NCI-H1930 (cell line): Measurements from ENCODE around the gene OR7C2.
"Not testable (repeated sequence)": the region's sequence is repeated elsewhere in the genome, so short reads cannot be mapped to it uniquely, and the experiment has no call there.

ENCODE experiments used
- DNase-seq, 2 experiments: peaks; one replicate each; lab custom pipeline; 2025; lab: John Stamatoyannopoulos, UW

The OR7C2 gene

GRCh38 chr19:14941189-14941588 lies at the start of gene OR7C2:
OR7C2 (plus strand) TSS chr19:14941489; CDS start chr19:14941489, 0 bp downstream.
- no peak for DNase-seq

- DNase-seq = no peak
These were observed 39.5 kb upstream of the OR7C2 start for GRCh38 chr19:14901675-14902260.

DNA sequence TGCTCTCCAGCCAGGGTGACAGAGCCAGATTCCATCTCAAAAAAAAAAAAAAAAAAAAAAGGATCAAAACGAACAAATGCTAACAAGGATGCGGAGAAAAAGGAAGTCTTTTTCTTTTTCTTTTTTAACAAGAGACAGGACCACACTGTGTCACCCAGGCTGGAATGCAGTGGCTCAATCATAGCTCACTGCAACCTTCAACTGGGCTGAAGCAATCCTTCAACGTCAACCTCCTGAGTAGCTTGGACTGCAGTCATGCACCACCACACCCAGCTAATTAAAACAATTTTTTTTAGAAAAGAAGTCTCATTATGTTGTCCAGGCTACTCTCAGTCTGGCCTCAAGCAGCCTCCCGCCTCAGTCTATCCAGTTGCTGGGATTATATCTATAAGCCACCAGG lies 34.6 kb upstream of the OR7C2 start:
- DNase-seq = no peak

DNA sequence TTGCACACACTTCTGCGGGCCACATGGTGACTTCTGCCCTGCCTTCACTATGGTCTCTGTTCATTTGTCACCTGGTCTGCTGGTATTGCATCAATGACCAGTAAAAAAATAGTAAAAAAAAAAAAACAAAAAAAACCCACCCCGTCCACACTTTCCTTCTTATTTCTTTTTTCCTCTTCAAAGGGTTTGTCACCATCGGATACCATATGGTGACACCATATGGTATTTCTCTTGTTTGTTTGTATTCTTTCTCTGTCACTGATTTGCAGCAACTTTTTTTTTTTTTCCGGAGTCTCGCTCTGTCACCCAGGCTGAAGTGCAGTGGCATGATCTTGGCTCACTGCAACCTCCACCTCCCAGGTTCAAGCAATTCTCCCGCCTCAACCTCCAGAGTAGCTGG lies 26.2 kb upstream of the OR7C2 start:
- no peak for DNase-seq

DNA sequence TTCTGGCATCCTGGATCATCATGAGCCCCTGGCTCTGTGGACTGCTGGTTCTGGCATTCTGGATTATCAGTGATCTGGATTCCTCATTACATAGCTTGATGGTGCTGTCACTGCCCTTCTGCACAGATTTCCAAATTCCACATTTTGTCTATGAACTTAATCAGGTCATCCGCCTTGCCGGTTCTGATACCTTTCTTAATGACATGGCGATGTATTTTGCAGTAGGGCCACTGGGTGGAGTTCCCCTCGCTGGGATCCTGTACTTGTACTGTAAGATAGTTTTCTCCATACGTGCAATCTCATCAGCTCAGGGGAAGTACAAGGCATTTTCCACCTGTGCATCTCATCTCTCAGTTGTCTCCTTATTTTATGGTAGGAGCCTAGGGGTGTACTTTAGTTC lies 24.4 kb upstream of the OR7C2 start:
- DNase-seq = no peak

DNA sequence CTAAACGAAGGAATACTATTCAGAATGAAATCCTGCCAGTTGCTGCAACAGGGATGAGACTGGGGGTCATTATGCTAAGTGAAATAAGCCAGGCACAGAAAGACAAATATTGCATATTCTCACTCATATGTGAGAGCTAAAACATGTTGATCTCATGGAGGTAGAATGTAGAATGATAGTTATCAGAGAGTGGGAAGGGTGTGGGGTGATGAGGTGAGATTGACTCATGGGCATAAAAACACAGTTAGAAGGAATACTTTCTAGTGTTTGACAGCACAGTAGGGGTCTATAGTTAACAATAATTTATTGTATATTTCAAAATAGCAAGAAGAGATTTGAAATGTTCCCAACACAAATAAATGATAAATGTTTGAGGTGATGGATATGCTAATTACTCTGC lies 7.8 kb upstream of the OR7C2 start:
- DNase-seq = no peak

- DNase-seq = no peak
These were observed 1.0 kb upstream of the OR7C2 start for GRCh38 chr19:14940266-14940665.

GRCh38 chr19:14943601-14944000 lies 2.3 kb downstream of the OR7C2 start:
- DNase-seq = no peak

- DNase-seq = no peak
These were observed 3.2 kb downstream of the OR7C2 start for GRCh38 chr19:14944456-14944855.

GRCh38 chr19:14949413-14949812 lies 8.1 kb downstream of the OR7C2 start:
- not testable (repeated sequence) for DNase-seq

GRCh38 chr19:14949876-14950275 lies 8.6 kb downstream of the OR7C2 start:
- no peak for DNase-seq

DNA sequence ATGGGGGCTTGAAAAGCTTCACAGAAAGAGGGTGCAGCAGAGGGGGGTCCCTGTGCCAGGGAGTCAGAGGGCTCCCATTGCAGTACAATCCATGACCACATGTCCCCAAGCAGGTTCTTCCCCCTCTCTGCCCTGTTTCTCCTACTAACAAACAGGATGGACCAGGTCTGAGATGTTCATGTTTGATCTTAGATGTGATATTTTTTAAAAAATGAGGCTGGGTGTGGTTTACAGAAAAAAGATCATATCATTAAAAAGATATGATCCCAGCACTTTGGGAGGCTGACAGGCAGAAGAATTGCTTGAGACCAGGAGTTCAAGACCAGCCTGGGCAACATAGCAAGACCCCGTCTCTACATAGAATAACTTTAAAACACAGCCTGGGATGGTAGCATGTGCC lies 9.1 kb downstream of the OR7C2 start:
- DNase-seq = no peak

- no peak for DNase-seq
These were observed 11.5 kb downstream of the OR7C2 start for GRCh38 chr19:14952767-14953166.

DNA sequence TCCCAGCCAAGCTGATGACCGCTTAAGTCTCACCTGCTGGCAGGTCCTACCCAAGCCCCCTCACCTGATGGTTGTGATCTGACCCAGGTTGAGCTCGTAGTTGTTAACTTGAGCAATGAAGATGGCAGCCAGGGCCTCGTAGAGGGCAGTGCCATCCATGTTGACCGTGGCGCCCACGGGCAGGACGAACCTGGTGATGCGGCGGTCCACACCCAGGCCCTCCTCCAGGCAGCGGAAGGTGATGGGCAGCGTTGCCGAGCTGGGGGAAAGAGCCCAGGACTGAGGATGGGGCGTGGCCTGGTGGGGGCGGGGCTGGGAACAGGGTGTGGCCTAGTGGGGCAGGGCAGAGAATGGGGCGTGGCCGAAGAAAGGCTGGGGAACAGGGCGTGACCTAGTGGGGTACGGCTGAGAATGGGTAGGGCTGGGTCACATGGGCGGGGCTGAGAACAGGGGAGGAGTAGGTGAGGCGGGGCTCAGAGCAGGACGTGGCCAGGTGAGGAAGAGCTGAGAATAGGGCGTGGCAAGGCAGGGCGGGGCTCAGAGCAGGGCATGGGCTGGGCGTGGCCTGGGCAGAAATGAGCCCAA lies 12.9 kb downstream of the OR7C2 start:
- no peak for DNase-seq

DNA sequence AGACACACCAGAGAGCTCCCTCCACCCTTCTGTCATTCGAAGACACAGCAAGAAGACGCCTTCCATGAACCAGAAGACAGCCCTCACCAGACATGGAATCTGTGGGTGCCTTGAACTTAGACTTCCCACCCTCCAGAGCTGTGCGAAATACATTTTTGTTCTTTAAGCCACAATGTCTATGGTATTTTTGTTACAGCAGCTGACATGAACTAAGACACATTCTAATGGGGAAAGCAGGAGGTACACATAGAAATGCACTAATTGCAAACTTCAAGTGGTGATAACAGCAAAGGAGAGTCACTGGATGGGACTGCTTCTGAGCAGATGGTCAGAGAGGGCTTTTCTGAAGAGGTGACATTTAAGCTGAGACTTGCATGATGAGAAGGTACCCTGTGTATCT lies 16.2 kb downstream of the OR7C2 start:
- DNase-seq = no peak

- DNase-seq = no peak
These were observed 18.0 kb downstream of the OR7C2 start for GRCh38 chr19:14959263-14959662.

DNA sequence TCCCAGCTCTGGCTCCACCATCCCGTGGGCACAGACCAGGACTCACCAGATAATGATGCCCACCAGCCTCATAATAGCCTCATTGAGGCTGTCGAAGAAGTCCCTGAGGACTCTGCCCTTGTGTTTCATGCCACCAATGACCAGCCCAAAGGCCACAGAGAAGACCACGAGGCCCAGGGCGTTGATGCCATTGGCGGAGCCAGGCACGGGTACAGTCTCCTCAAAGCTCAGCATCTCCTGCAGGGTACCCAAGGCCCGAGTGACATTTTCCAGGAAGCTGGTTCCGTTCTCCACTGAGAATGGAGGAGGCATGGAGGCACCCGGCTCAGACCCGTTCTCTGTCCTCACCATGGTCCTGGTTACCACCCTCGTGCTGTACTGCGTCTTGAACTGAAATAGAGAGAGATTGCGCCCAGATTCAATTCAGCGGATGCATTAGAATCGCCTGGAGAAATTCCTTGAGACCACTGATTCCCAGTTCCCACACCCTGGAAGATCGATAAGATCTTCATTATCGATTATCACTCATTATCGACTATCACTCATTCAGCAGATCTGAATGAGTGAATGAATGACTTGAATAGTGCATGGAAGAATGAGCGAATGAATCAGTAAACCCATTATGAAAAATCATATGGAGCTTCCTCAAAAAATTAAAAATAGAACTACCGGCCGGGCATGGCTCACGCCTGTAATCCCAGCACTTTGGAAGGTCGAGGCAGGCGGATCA lies 20.8 kb downstream of the OR7C2 start:
- no peak for DNase-seq

GRCh38 chr19:14968247-14968646 lies 27.0 kb downstream of the OR7C2 start:
- DNase-seq = no peak

DNA sequence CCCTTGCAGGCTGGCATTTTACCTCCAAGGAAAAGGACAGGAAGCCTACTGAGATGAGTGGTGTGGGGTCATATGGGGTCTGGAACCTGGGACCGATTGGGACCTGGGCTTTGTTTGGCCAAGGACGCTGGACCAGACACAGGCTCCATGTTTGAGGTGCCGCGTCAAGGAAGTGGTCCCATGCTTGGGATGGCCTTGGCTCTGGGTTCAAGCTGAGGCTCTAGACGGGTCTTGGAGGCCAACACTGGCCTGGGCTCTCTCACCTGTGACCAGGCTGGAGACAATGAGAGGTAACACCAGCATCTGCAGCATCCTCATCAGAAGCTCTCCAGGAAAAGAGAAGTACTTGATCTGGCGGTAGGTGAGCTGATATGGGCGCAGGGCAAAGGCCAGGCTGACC lies 30.2 kb downstream of the OR7C2 start:
- no peak for DNase-seq

DNA sequence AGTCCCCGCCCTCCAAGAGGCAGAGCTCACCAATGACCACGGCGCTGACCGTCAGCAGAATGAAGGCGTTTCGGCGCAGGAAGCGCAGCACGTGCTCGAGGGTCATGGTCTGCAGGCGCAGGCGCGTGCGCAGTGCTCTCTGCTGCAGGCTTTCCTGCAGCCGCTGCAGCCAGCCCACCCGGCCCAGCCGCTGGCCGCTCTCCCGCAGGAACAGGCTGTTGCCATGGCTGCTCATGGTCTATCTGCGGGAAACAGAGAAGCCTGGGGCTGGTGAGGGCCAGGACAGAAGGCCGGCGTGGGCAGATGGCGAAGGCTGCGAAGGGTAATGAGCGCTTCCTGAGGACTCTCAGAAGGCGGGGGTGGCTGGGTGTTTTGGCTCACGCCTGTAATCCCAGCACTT lies 31.4 kb downstream of the OR7C2 start:
- DNase-seq = no peak

DNA sequence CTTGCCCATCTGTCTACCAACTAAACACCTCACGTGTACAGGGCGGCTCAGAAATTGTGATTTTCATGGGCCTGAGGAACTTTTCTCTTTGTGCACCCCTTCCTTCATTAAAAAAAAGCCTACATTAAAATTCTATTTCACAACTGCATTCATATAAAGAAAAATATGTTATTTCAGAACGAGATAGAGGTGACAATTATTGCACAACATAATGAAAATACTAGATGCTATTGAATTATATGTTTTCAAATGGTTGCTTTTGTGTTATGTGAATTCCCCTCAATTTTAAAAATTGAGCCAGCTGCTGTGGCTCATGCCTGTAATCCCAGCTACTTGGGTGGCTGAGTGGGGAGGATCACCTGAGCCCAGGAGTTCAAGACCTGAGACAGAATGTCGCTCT lies 33.2 kb downstream of the OR7C2 start:
- no peak for DNase-seq

- DNase-seq = no peak
These were observed 35.8 kb downstream of the OR7C2 start for GRCh38 chr19:14977128-14977527.

DNA sequence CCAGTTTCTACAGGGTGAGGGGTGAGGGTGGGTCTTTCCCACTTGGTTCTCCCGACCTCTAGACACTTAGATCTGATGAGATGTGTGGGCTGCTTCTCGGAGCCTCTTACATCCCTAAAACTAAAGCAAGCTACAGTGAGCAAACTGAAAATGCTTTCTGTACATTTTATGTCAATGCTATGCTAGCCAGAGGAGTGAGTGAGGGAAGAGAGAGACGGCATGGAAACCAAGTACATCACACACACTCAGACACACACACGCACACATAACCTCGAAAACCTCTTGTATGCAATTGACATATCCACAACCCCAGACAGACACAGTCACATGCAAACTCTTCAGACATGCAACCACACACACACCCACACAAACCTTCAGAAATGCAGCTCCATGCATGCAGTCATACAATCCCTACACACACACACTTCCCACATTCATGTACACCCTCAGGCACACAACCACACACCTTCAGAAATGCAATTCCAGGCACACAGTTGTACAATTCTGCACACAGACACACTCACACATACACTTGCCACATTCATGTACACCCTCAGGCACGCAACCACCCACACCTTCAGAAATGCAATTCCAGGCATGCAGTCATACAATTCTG lies 37.0 kb downstream of the OR7C2 start:
- DNase-seq = no peak
